Parathyroid adenoma (tissue), 2 donors: ENCODE results near the gene ANKRD49.

Experiments
- H2AFZ ChIP-seq: fragments of 300-600 bp; sonication (generic); one replicate; pipeline ENCODE4 v1.7.0; 2017; ENCODE audit warnings: antibody characterized with exemption, mild to moderate bottlenecking
- H3K27ac ChIP-seq: fragments of 300-600 bp; sonication (generic); one replicate; pipeline ENCODE4 v1.7.0; 2017
- H3K27me3 ChIP-seq: fragments of 300-600 bp; sonication (generic); one replicate; pipeline ENCODE4 v1.7.0; 2017; ENCODE audit warnings: low read length; ENCODE audit not compliant: control insufficient read depth, insufficient read depth
- H3K36me3 ChIP-seq: fragments of 300-600 bp; sonication (generic); one replicate; pipeline ENCODE4 v1.7.0; 2017; ENCODE audit warnings: low read length; ENCODE audit not compliant: control insufficient read depth, insufficient read depth
- H3K4me1 ChIP-seq: fragments of 300-600 bp; sonication (generic); one replicate; pipeline ENCODE4 v1.7.0; 2017; ENCODE audit warnings: control low read depth
- H3K4me2 ChIP-seq: fragments of 300-600 bp; sonication (generic); one replicate; pipeline ENCODE4 v1.7.0; 2017; ENCODE audit warnings: low read length
- H3K4me3 ChIP-seq: fragments of 300-600 bp; sonication (generic); one replicate; pipeline ENCODE4 v1.7.0; 2017; ENCODE audit warnings: low read depth, low read length
- H3K79me2 ChIP-seq: fragments of 300-600 bp; sonication (generic); one replicate; pipeline ENCODE4 v1.7.0; 2017; ENCODE audit warnings: control low read depth
- H3K9ac ChIP-seq: fragments of 300-600 bp; sonication (generic); one replicate; pipeline ENCODE4 v1.7.0; 2017; ENCODE audit warnings: mild to moderate bottlenecking
- H3K9me3 ChIP-seq: fragments of 300-600 bp; sonication (generic); one replicate; pipeline ENCODE4 v1.7.0; 2017; ENCODE audit warnings: low read length; ENCODE audit not compliant: control insufficient read depth
- CTCF ChIP-seq: fragments of 300-600 bp; sonication (generic); IDR thresholded peaks from one replicate; pipeline ENCODE4 v1.7.0; 2017; ENCODE audit warnings: antibody characterized with exemption, mild to moderate bottlenecking
- donor health status: primary hyperparathyroidism.

ANKRD49 gene

GRCh38 chr11:94449437-94449836, 44.3 kb upstream of the ANKRD49 start:
- H3K9ac ChIP-seq: no peak overlapping the region
- H3K27me3 ChIP-seq: no peaks in the 10 kb centered on the region
- no peaks in the 10 kb centered on the region for H3K4me1 ChIP-seq
- no peak for TF ChIP-seq CTCF
- H2AFZ ChIP-seq: no peak overlapping the region
- no peak overlapping the region for H3K4me3 ChIP-seq
- H3K36me3 ChIP-seq: no peaks in the 10 kb centered on the region
- H3K27ac ChIP-seq: no peak overlapping the region
- no peaks in the 10 kb centered on the region for H3K9me3 ChIP-seq
- H3K79me2 ChIP-seq: no peaks in the 10 kb centered on the region
- no peak overlapping the region for H3K4me2 ChIP-seq

- Histone ChIP-seq H3K36me3 (no peaks in the 10 kb centered on the region), H3K79me2 (no peaks in the 10 kb centered on the region), H2AFZ (no peak overlapping the region), H3K4me1 (no peaks in the 10 kb centered on the region), H3K9ac (no peak overlapping the region), H3K27me3 (no peaks in the 10 kb centered on the region), H3K27ac (no peak overlapping the region), H3K4me3 (no peak overlapping the region), H3K4me2 (no peak overlapping the region), H3K9me3 (no peaks in the 10 kb centered on the region)
- TF ChIP-seq CTCF: no peak
These were observed 43.7 kb upstream of the ANKRD49 start for GRCh38 chr11:94450048-94450447.

- H3K27ac ChIP-seq: no peak overlapping the region
- H3K9me3 ChIP-seq: no peaks in the 10 kb centered on the region
- no peak for TF ChIP-seq CTCF
- no peaks in the 10 kb centered on the region for H3K27me3 ChIP-seq
- no peaks in the 10 kb centered on the region for H3K36me3 ChIP-seq
- no peaks in the 10 kb centered on the region for H3K4me1 ChIP-seq
- no peaks in the 10 kb centered on the region for H3K79me2 ChIP-seq
- no peak overlapping the region for H3K4me3 ChIP-seq
- no peak overlapping the region for H3K9ac ChIP-seq
- no peak overlapping the region for H3K4me2 ChIP-seq
- H2AFZ ChIP-seq: no peak overlapping the region
These were observed 40.8 kb upstream of the ANKRD49 start for GRCh38 chr11:94452988-94453387.

- no peak for TF ChIP-seq CTCF
- H3K4me1 ChIP-seq: no peaks in the 10 kb centered on the region
- H3K4me2 ChIP-seq: no peak overlapping the region
- no peak overlapping the region for H2AFZ ChIP-seq
- no peak overlapping the region for H3K4me3 ChIP-seq
- no peaks in the 10 kb centered on the region for H3K79me2 ChIP-seq
- H3K27ac ChIP-seq: no peak overlapping the region
- H3K9ac ChIP-seq: no peak overlapping the region
- no peaks in the 10 kb centered on the region for H3K36me3 ChIP-seq
- H3K27me3 ChIP-seq: no peaks in the 10 kb centered on the region
- H3K9me3 ChIP-seq: no peaks in the 10 kb centered on the region
These were observed 39.5 kb upstream of the ANKRD49 start for GRCh38 chr11:94454301-94454700.

GRCh38 chr11:94455861-94456260, 37.9 kb upstream of the ANKRD49 start:
- Histone ChIP-seq H3K4me1 (no peaks in the 10 kb centered on the region), H3K79me2 (no peaks in the 10 kb centered on the region), H3K9me3 (no peaks in the 10 kb centered on the region), H3K4me3 (no peak overlapping the region), H3K9ac (no peak overlapping the region), H3K36me3 (no peaks in the 10 kb centered on the region), H2AFZ (no peak overlapping the region), H3K27ac (no peak overlapping the region), H3K27me3 (no peaks in the 10 kb centered on the region), H3K4me2 (no peak overlapping the region)
- no peak for TF ChIP-seq CTCF
